Activated CD4-positive, alpha-beta T cell treated with anti-CD3 and anti-CD28 coated beads, Interleukin-2, amount 50 U/mL, for 24 hours (primary cell): ENCODE data around the gene AMBRA1.

Experiments
- DNase-seq, 2 donors: peaks; one replicate each; pipeline ENCODE4 v3.0.0-alpha.2; 2020; ENCODE audit warnings: low read depth in 1 of 2, low spot score in 1 of 2

AMBRA1 gene

DNA sequence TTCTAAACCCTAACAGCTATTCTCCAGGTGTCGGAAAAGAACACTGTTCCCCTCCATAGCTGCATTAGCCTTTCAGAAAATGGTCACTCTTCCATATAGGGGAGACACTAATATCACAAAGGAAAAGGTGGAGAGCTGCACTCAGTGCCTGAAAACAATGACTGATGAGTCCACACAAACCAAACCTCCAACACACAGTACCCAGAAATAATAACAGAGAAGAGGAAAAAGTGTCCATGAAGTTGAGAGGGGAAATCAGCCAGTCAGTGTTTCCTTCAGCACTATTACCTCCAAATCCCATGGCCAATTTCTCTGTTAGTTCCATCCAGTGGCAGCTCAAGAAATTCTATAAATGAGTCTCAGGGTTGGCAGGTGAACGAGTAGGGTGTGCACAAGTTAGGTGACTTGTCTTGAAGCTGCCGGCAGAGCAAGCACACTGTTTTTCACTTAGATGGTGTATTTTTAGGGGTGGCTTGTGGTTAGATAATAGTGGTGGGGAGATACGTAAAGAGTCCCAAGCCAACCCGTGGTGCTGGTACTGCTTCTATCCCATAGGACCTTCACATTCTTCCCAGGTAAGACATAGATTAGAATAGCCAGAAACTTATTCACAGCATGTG, 117.8 kb downstream of the AMBRA1 start:
- no peak for DNase-seq

DNA sequence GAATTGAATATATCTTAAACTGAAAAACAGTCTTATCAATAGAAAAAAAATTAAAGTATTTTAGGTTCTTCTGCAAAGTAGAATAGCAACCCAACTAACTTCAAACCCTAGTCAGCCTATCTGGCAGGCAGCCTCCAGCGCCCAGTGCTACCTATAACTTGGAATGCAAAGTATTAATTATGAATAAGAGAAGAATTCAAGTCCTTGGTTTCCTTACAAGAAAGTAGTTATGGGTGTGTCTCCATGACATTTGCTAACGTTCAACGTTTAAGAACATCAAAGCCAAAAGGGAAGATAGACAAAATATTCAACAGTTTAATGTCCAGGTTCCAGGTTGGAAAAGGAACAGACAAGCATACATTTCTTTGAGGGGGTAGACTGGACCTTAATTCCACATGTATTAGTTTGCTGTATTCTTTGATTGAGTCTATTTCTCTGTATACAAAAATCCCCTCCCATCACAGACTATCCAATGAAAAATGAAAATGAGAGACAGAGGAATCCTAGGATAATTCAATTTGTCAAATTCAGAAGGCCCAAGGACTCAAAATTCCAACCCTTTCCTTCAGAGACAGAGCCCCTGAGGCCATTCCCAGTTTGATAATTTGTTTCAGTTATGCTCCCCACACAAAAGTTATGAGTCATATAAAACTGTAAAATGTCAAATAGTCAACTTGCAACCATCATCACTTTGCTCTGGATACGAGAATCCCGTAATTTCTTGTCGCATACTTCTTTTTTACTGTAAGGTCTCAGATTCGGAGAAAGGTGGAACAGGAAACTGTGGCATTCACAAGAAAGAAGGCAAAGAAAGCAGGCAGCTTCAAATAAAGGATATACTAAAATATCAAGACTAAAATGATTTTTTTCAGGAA, 118.5 kb downstream of the AMBRA1 start:
- DNase-seq, result no peak

DNA sequence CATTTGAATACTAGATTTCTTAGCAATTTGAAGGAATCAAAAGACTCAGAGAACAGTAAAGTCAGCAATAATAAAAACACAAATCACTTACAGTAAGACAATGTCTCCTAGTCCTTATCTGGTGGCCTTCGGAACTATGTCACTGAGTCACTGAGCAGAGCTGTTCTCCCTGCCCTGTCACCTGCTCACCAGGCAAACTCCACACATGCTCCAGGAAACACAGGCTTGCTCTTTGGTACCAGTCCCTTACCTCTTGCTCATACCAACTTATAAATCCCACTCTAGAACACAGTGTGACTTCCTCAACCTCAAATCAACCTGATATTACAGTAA, 121.2 kb downstream of the AMBRA1 start:
- DNase-seq, result no peak

DNA sequence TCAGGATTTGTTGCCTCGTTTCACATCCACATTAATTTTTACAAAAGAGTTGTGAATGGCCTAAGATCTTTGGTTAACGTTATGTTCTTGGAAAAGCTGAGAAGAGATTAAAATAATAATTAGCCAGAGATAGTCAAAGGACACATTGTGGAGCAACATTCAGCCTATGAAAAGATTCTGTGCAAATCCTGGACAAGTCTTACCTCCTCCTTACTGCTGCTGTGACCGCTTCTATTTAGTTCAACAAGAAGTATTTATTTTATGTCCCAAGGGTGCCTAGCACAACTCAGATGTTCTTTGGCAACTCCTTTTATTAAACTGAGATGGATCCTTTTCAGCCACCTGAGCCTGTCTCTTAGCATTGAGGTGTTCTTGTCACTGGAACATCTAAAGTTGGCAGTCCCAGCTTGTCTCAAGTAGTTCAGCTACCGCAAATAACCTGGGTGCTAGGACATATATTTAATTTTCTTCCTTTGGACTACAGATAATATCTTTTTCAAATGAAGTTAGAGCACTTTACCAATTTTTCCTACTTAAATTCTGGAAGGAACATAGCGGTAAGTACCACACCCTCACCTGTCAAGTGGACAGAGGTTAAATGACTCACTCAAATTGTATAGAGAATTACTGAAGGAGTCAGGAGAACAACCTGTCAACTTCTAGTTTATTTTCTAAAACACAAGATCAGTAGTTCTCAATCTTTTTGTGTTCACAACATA, 121.7 kb downstream of the AMBRA1 start:
- DNase-seq, result no peak

GRCh38 chr11:46469926-46470325, 123.9 kb downstream of the AMBRA1 start:
- no peak for DNase-seq

DNA sequence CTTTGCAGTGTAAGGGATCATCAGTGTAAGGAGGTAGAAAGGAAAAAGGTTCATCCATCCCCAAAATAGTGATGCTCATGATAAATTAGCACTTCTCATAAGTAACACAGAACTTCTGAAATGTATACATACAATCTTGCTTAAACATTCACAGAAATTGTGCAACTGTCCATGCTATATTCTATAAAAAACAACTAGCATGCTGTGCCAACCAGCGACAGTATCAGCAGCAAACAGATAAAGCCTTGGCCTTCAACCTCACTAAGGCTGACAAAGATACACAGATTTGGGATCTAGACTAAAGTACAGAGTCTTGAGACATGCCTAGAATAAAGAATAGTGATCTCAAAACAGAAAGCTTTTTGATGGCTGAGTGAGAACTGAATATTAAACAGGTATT, 128.1 kb downstream of the AMBRA1 start:
- no peak for DNase-seq

DNA sequence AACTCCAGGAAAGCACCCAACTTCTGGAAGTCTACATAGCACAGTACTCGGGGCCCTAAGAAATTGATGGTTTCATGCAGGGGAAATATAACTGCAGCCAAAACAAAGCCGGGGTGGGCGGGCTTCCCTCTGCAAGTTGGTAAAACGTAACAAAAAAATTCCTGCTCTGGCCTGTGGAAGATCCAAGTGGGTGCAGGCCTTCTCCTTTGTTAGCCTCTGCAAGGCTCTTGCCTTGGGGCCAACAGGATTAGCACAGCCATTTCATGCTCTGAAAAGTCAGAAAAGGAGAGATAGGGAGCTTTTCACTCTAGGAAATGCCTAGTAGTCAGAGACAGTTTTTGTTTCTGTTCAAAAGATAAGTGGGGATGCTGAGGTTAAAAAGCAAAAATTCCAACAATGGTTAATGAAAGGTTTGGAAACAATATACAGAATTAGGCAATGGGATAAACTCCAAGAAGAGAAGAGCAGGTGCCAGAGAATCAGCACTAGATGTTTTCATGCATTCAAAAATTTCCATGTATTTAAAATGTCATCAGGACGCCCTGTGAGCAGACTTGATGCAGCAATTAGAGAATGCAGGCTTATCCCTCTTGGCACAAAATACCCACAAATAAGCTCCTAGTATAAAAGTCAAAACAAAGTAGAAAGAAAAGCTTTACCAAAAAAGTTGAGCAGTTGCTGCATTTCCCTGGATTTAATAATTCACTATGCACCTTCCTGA, 130.0 kb downstream of the AMBRA1 start:
- no peak for DNase-seq

GRCh38 chr11:46461461-46461927, 132.3 kb downstream of the AMBRA1 start:
- DNase-seq, result no peak

- DNase-seq, result no peak
Measured at GRCh38 chr11:46458491-46458890, 135.3 kb downstream of the AMBRA1 start.

GRCh38 chr11:46457659-46458424, 136.0 kb downstream of the AMBRA1 start:
- no peak for DNase-seq

- no peak for DNase-seq
Measured at GRCh38 chr11:46457021-46457420, 136.8 kb downstream of the AMBRA1 start.

GRCh38 chr11:46456269-46457001, 137.4 kb downstream of the AMBRA1 start:
- DNase-seq, result no peak

GRCh38 chr11:46455834-46456233, 138.0 kb downstream of the AMBRA1 start:
- DNase-seq, result no peak

DNA sequence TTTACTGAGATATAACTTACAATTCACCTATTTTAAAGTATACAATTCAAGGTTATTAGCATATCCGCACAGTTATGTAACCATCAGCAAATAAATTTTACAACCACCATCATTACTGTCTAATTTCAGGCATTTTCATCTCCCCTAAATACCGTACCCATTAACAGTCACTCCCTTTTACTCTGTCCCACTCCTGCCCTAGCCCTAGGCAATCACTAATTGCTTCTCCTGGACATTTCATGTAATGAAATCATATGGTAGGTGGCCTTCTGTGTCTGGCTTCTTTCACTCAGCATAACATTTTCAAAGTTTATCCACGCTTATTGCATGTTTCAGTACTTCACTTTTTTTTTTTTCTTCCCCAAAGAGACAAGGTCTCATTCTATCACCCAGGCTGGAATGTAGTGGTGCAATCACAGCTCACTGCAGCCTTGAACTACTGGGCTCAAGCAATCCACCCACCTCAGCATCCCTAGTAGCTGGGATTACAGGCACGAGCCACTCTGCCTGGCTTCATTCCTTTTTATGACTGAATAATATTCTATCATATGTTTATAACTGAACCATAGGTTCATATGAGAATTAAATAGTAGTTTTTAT, 140.8 kb downstream of the AMBRA1 start:
- DNase-seq, result no peak

DNA sequence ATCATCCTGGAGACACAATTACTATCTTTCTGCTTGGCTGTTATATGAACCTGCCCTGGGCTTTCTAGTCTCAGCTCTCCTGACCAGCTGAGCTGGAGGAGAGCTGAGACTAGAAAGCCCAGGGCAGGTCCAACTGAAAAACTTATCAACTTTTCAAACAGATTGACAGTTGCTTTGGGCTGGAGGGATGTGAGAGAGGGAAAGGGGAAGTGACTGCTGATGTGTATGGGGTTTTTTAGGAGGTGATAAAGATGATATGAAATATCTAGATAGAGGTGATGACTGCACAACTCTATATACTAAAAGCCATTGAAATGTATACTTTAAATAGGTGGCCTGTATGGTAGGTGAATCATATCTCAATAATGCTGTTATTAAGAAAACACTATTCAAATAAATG, 142.1 kb downstream of the AMBRA1 start:
- DNase-seq, result no peak

GRCh38 chr11:46450846-46451477, 142.9 kb downstream of the AMBRA1 start:
- DNase-seq, result no peak

GRCh38 chr11:46447544-46447943, 146.3 kb downstream of the AMBRA1 start:
- DNase-seq, result no peak

GRCh38 chr11:46445920-46446771, 147.7 kb downstream of the AMBRA1 start:
- DNase-seq, result no peak
